Tibial nerve (tissue), 4 donors: ENCODE measurements around the gene SOX5. TPM values are rescaled to one million over a fixed set of nuclear protein-coding genes. Genes with fewer than 3 reads are reported as not detected.

Source experiments
- DNase-seq, 2 donors: peaks; one replicate each; pipeline ENCODE4 v3.0.0-alpha.2; 2019; ENCODE audit warnings: low spot score in 2 of 2
- H3K27ac ChIP-seq, 4 donors: fragments of 200-600 bp; sonication (generic) in 3 of 4; one replicate each; pipeline ENCODE4 v1.5.1; 2017 to 2019; ENCODE audit warnings: mild to moderate bottlenecking in 1 of 4
- H3K27me3 ChIP-seq, 2 donors: fragments of 200-600 bp; sonication (generic) in 1 of 2; one replicate each; pipeline versions ENCODE4 v1.5.1 to v1.6.0; 2017 to 2019
- H3K36me3 ChIP-seq, 3 donors: fragments of 200-600 bp; sonication (generic); one replicate each; pipeline ENCODE4 v1.5.1; 2018 to 2019
- H3K4me1 ChIP-seq, 4 donors: fragments of 200-600 bp; sonication (generic) in 3 of 4; one replicate each; pipeline ENCODE4 v1.5.1; 2017 to 2019
- H3K4me3 ChIP-seq, 4 donors: fragments of 200-600 bp; sonication (generic) in 3 of 4; one replicate each; pipeline ENCODE4 v1.5.1; 2017 to 2019; ENCODE audit warnings: mild to moderate bottlenecking in 1 of 4, moderate library complexity in 1 of 4
- H3K9me3 ChIP-seq, 4 donors: fragments of 200-600 bp; sonication (generic) in 3 of 4; one replicate each; pipeline ENCODE4 v1.5.1; 2017 to 2019
- EP300 ChIP-seq, 2 donors: sonication (generic); formaldehyde crosslinking; IDR thresholded peaks; one replicate each; pipeline ENCODE4 v1.6.1; 2017; ENCODE audit warnings: antibody characterized with exemption in 2 of 2, mild to moderate bottlenecking in 1 of 2
- POLR2A ChIP-seq, 2 donors: fragments of 450-650 bp; IDR thresholded peaks; one replicate each; pipeline ENCODE4 v1.6.1; 2017; ENCODE audit warnings: antibody characterized with exemption in 2 of 2, mild to moderate bottlenecking in 2 of 2, moderate library complexity in 2 of 2
- WGBS, 2 donors: methylation state at CpG; one replicate each; pipeline ENCODE4 v1.1.5; 2018; 5-methylcytosine and 5-hydroxymethylcytosine counted together
- total RNA-seq, 4 donors: library from RNA; depleted of rRNA; stranded (reverse); fragments of >200 nt; gene quantifications; one replicate each; pipeline ENCODE4 v1.1.0, GENCODE V29; 2016
- TF ChIP-seq, protein P1 (sequence below), 5 experiments: fragments of 200-600 bp in 3 of 5; fragments of 450-650 bp in 2 of 5; sonication (generic) in 3 of 5; IDR thresholded peaks; one replicate each; pipeline ENCODE4 v1.5.1; 2016 to 2019; ENCODE audit warnings: antibody characterized with exemption in 5 of 5, mild to moderate bottlenecking in 3 of 5, moderate library complexity in 2 of 5

The SOX5 gene
- total RNA-seq, 4 donors from 2014 or later = 24.0 to 53.8 (median 38.6) TPM

DNA sequence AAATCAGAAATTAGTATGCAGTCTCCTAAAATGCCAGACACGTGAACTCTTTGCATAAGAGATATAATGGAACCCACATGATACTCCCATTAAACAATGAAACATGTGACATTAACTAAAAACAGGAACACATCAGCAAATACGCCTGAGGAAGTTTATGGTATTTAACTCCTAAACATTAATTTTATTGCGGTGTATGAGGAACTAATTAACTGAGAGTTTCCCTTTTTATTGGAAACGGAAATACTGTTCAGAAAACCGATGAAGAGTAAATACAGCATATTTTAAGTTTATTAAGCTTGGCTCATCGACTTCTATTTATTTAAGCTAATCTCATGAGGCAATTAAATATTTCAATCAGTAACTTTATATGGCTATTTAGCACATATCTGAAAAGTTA lies 290.3 kb downstream of the SOX5 start:
- TF ChIP-seq, protein P1, sequence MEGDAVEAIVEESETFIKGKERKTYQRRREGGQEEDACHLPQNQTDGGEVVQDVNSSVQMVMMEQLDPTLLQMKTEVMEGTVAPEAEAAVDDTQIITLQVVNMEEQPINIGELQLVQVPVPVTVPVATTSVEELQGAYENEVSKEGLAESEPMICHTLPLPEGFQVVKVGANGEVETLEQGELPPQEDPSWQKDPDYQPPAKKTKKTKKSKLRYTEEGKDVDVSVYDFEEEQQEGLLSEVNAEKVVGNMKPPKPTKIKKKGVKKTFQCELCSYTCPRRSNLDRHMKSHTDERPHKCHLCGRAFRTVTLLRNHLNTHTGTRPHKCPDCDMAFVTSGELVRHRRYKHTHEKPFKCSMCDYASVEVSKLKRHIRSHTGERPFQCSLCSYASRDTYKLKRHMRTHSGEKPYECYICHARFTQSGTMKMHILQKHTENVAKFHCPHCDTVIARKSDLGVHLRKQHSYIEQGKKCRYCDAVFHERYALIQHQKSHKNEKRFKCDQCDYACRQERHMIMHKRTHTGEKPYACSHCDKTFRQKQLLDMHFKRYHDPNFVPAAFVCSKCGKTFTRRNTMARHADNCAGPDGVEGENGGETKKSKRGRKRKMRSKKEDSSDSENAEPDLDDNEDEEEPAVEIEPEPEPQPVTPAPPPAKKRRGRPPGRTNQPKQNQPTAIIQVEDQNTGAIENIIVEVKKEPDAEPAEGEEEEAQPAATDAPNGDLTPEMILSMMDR (IDR thresholded peaks at IDR 0.05) = no peak
- TF ChIP-seq POLR2A (IDR thresholded peaks at IDR 0.05) (no peak), EP300 (IDR thresholded peaks at IDR 0.05) (no peak)
- Histone ChIP-seq H3K27ac (no peak overlapping the region), H3K9me3 (no peaks in the 10 kb centered on the region), H3K4me3 (no peak overlapping the region), H3K36me3 (no peaks in the 10 kb centered on the region), H3K4me1 (peaks cover 0 to 7% (median 0%) of the 10 kb centered on the region in 4 donors), H3K27me3 (no peaks in the 10 kb centered on the region)
- DNase-seq = no peak
- 75 to 78% methylated on average over 6 of the region's 6 CpGs for WGBS, 2 donors

DNA sequence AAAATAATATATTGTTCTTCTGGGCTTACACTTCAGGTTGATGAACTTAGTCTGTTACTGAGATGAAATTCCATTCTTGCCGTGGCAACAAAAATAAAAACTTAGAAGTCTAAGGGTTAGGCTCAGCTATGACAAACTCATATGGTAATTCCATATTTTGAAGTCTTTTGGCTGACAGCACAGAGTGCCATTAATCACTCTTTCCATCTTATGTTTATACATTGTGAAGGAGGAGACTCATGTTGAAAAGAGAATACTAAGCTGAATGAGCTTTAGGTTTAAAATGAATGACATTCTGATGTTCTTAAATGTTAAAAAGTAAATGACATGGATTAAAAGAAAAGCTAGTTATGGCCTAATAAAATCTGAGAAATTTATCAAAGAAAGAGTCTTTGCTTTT lies 291.9 kb downstream of the SOX5 start:
- TF ChIP-seq, protein P1 (IDR thresholded peaks at IDR 0.05) = no peak
- TF ChIP-seq POLR2A (IDR thresholded peaks at IDR 0.05) (no peak), EP300 (IDR thresholded peaks at IDR 0.05) (no peak)
- DNase-seq = no peak
- Histone ChIP-seq H3K27ac (no peak overlapping the region), H3K27me3 (no peaks in the 10 kb centered on the region), H3K4me1 (no peaks in the 10 kb centered on the region), H3K4me3 (no peak overlapping the region), H3K36me3 (no peaks in the 10 kb centered on the region), H3K9me3 (no peaks in the 10 kb centered on the region)
- WGBS, 2 donors = 35 to 43% methylated on average over 1 of the region's 1 CpG

DNA sequence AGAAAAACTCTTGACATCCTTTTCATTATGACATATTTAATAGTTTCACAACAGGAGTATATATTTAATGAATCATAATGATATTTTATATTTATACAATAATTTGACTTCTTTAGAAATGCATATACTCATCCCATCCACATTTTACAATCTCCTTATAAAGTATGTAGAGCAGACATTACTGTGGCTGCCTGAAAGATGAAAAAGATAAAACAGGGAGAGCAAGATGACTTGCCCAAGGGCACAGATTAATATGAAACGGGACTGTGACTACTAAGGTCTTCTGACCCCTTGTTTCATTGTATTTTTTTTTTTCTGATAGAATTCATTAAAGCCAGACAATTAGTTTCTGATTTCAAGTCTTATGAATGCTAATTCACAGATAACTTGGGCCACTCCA lies 293.6 kb downstream of the SOX5 start:
- Histone ChIP-seq H3K36me3 (no peaks in the 10 kb centered on the region), H3K27me3 (no peaks in the 10 kb centered on the region), H3K27ac (no peak overlapping the region), H3K4me1 (no peaks in the 10 kb centered on the region), H3K4me3 (no peak overlapping the region), H3K9me3 (no peaks in the 10 kb centered on the region)
- TF ChIP-seq, protein P1 (IDR thresholded peaks at IDR 0.05) = no peak
- TF ChIP-seq POLR2A (IDR thresholded peaks at IDR 0.05) (no peak), EP300 (IDR thresholded peaks at IDR 0.05) (no peak)
- no peak for DNase-seq
- WGBS, 2 donors = 62 to 63% methylated on average over 1 of the region's 1 CpG

DNA sequence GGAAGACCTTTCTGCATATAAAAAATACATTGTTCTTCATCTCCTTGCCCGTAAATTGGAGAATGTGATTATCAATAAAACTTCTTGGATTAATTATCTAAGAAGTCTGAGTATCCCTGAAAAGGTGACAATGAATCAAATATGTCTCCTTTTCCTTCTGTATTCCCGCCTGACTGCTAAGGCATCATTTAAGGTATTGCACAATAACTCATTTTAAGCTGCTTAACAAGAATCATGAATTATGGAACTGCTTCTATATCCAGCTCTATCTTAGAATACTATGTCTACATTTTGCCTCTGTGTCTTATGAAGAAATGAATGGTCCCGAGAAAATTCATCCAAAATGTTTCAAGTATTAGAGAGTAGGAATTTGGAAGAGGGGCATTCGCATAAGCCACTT lies 294.4 kb downstream of the SOX5 start:
- no peak for DNase-seq
- Histone ChIP-seq H3K9me3 (no peaks in the 10 kb centered on the region), H3K4me3 (no peak overlapping the region), H3K4me1 (no peaks in the 10 kb centered on the region), H3K27ac (no peak overlapping the region), H3K36me3 (no peaks in the 10 kb centered on the region), H3K27me3 (no peaks in the 10 kb centered on the region)
- TF ChIP-seq POLR2A (IDR thresholded peaks at IDR 0.05) (no peak), EP300 (IDR thresholded peaks at IDR 0.05) (no peak)
- TF ChIP-seq, protein P1 (IDR thresholded peaks at IDR 0.05) = no peak
- 81 to 86% methylated on average over 4 of the region's 4 CpGs for WGBS, 2 donors

DNA sequence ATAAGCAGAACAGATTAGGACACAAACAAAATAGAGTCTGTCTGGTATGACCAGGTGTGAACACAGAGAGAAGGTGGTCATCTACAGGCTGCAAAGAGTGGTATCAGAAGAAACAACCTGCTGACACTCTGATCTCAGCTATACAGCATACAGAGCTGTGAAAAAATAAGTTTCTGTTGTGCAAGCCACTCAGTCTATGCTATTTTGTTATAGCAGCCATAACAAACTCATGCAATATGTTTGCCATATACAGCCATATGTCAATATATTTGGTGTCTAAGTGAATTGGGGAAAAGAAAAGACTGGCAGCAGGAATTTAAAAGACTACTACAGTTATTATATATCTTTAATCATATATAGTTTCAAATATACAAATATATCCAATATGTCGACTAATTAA lies 300.9 kb downstream of the SOX5 start:
- Histone ChIP-seq H3K4me1 (no peaks in the 10 kb centered on the region), H3K4me3 (no peak overlapping the region), H3K27me3 (no peaks in the 10 kb centered on the region), H3K36me3 (peaks cover 0 to 13% (median 0%) of the 10 kb centered on the region in 3 donors), H3K27ac (no peak overlapping the region), H3K9me3 (peaks cover 0 to 19% (median 0%) of the 10 kb centered on the region in 4 donors)
- no peak for TF ChIP-seq POLR2A (IDR thresholded peaks at IDR 0.05)
- TF ChIP-seq, protein P1 (IDR thresholded peaks at IDR 0.05) = no peak
- no peak for TF ChIP-seq EP300 (IDR thresholded peaks at IDR 0.05)
- 93 to 98% methylated on average over 1 of the region's 1 CpG for WGBS, 2 donors
- DNase-seq = no peak
